Lower leg skin (tissue), 3 donors: ENCODE data around the gene ZDHHC17.

Source experiments
- CTCF ChIP-seq, 3 donors: fragments of 450-650 bp; IDR thresholded peaks; one replicate each; pipeline ENCODE4 v1.5.1; 2016; ENCODE audit warnings: antibody characterized with exemption in 3 of 3, mild to moderate bottlenecking in 3 of 3, moderate library complexity in 2 of 3
- POLR2A ChIP-seq, 2 donors: fragments of 450-650 bp; IDR thresholded peaks; one replicate each; pipeline ENCODE4 v1.6.1; 2016 to 2017; ENCODE audit warnings: antibody characterized with exemption in 2 of 2, mild to moderate bottlenecking in 1 of 2, moderate library complexity in 1 of 2

GRCh38 chr12:76810671-76811419, 46.9 kb downstream of the ZDHHC17 start:
- no peak for TF ChIP-seq CTCF (IDR thresholded peaks at IDR 0.05)
- TF ChIP-seq POLR2A (IDR thresholded peaks at IDR 0.05): no peak
